ENCODE data around the gene WWC1. TPM values are rescaled to one million over a fixed set of nuclear protein-coding genes. Genes with fewer than 3 reads are reported as not detected.

Gene WWC1
- total RNA-seq, 1 donor from 2014 or later, result 0.52 TPM

GRCh38 chr5:168468836-168469235 lies 177.4 kb downstream of the WWC1 start:
- peaks cover 0 to 13% (median 12%) of the 10 kb centered on the region in 3 donors for H3K27me3 ChIP-seq (ENCODE audit: control insufficient read depth in 3 of 3, insufficient read depth in 3 of 3, low read length in 3 of 3)
- H3K4me3 ChIP-seq (ENCODE audit: low read length in 3 of 3), result no peak overlapping the region
- H3K9me3 ChIP-seq (ENCODE audit: control insufficient read depth in 3 of 3, low read length in 3 of 3), result no peaks in the 10 kb centered on the region
- H3K9ac ChIP-seq (ENCODE audit: low read depth in 1 of 3, low read length in 3 of 3), result no peak overlapping the region
- no peaks in the 10 kb centered on the region for H3K4me1 ChIP-seq (ENCODE audit: control insufficient read depth in 3 of 3, insufficient read depth in 3 of 3, low read length in 3 of 3)
- H3K36me3 ChIP-seq (ENCODE audit: control insufficient read depth in 3 of 3, insufficient read depth in 3 of 3, low read length in 3 of 3), result no peaks in the 10 kb centered on the region
- H3K27ac ChIP-seq (ENCODE audit: low read depth, low read length), result no peak overlapping the region

DNA sequence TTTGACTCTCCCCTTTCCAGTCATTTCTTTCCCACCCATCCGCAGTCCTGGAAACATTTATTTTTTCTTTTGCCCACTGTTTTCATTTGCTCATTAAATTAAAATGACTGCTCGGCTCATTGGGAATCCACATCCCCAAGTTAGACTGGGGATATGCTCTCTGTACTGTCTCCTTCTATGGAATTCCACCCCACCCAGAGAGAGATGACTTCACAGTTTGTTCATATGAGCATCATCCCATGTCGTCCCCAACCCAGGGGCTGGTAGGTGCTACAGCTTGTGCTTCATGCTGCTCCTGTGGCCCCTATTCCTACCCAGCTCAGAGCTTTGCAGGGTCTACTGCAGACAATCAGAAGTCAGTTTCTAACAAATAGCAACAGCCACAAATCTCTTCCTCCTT lies 178.4 kb downstream of the WWC1 start:
- H3K27me3 ChIP-seq (ENCODE audit: control insufficient read depth in 3 of 3, insufficient read depth in 3 of 3, low read length in 3 of 3), result peaks cover 0 to 11% (median 9%) of the 10 kb centered on the region in 3 donors
- no peak overlapping the region for H3K4me3 ChIP-seq (ENCODE audit: low read length in 3 of 3)
- no peaks in the 10 kb centered on the region for H3K36me3 ChIP-seq (ENCODE audit: control insufficient read depth in 3 of 3, insufficient read depth in 3 of 3, low read length in 3 of 3)
- H3K4me1 ChIP-seq (ENCODE audit: control insufficient read depth in 3 of 3, insufficient read depth in 3 of 3, low read length in 3 of 3), result no peaks in the 10 kb centered on the region
- no peak overlapping the region for H3K27ac ChIP-seq (ENCODE audit: low read depth, low read length)
- no peak overlapping the region for H3K9ac ChIP-seq (ENCODE audit: low read depth in 1 of 3, low read length in 3 of 3)
- H3K9me3 ChIP-seq (ENCODE audit: control insufficient read depth in 3 of 3, low read length in 3 of 3), result no peaks in the 10 kb centered on the region

DNA sequence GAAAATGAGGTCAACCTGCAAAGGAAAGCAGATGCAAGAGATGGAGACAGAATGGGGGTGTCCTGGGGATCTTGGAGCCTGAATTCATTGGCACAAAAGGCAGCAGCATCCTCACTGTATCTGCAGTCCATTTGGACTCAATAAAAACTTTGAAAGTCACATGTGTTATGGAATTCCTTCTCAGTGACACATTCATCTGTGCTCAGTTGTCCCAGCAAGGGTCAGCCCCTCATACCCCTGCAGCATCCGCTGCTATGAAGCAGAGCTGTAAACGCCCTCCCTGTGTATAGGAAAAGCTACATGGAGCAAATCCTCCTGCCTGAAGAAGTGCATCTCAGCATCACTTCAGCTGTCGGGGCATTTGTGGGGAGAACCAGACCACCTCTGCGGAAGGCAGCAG lies 180.3 kb downstream of the WWC1 start:
- no peak overlapping the region for H3K9ac ChIP-seq (ENCODE audit: low read depth in 1 of 3, low read length in 3 of 3)
- no peaks in the 10 kb centered on the region for H3K9me3 ChIP-seq (ENCODE audit: control insufficient read depth in 3 of 3, low read length in 3 of 3)
- H3K36me3 ChIP-seq (ENCODE audit: control insufficient read depth in 3 of 3, insufficient read depth in 3 of 3, low read length in 3 of 3), result no peaks in the 10 kb centered on the region
- H3K27me3 ChIP-seq (ENCODE audit: control insufficient read depth in 3 of 3, insufficient read depth in 3 of 3, low read length in 3 of 3), result peaks cover 0 to 11% (median 5%) of the 10 kb centered on the region in 3 donors
- H3K4me3 ChIP-seq (ENCODE audit: low read length in 3 of 3), result no peak overlapping the region
- no peaks in the 10 kb centered on the region for H3K4me1 ChIP-seq (ENCODE audit: control insufficient read depth in 3 of 3, insufficient read depth in 3 of 3, low read length in 3 of 3)
- H3K27ac ChIP-seq (ENCODE audit: low read depth, low read length), result no peak overlapping the region

GRCh38 chr5:168472329-168472728 lies 180.9 kb downstream of the WWC1 start:
- no peak overlapping the region for H3K9ac ChIP-seq (ENCODE audit: low read depth in 1 of 3, low read length in 3 of 3)
- no peak overlapping the region for H3K27ac ChIP-seq (ENCODE audit: low read depth, low read length)
- no peaks in the 10 kb centered on the region for H3K36me3 ChIP-seq (ENCODE audit: control insufficient read depth in 3 of 3, insufficient read depth in 3 of 3, low read length in 3 of 3)
- H3K4me1 ChIP-seq (ENCODE audit: control insufficient read depth in 3 of 3, insufficient read depth in 3 of 3, low read length in 3 of 3), result no peaks in the 10 kb centered on the region
- H3K4me3 ChIP-seq (ENCODE audit: low read length in 3 of 3), result no peak overlapping the region
- H3K27me3 ChIP-seq (ENCODE audit: control insufficient read depth in 3 of 3, insufficient read depth in 3 of 3, low read length in 3 of 3), result peaks cover 0 to 11% (median 5%) of the 10 kb centered on the region in 3 donors
- no peaks in the 10 kb centered on the region for H3K9me3 ChIP-seq (ENCODE audit: control insufficient read depth in 3 of 3, low read length in 3 of 3)

DNA sequence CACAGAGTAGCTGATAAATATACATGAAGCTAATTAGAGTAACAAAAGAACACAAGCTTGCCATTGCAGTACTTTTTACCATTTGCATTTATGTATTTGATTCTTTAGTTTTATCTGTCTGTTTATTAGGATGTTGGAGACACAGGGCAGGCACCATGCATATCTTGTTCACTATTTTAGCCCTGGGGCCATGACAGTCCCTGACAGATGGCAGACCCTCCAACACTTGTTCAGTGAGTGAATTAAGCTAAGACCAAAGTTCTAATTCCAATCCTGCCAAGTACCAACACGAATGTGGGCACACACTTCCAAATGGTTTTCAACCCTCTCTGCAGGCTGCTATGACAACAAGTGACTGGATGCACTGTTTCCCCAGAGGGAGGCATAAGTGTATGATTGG lies 182.9 kb downstream of the WWC1 start:
- Histone ChIP-seq H3K36me3 (ENCODE audit: control insufficient read depth in 3 of 3, insufficient read depth in 3 of 3, low read length in 3 of 3) (no peaks in the 10 kb centered on the region), H3K4me1 (ENCODE audit: control insufficient read depth in 3 of 3, insufficient read depth in 3 of 3, low read length in 3 of 3) (no peaks in the 10 kb centered on the region), H3K27ac (ENCODE audit: low read depth, low read length) (no peak overlapping the region), H3K9ac (ENCODE audit: low read depth in 1 of 3, low read length in 3 of 3) (no peak overlapping the region), H3K27me3 (ENCODE audit: control insufficient read depth in 3 of 3, insufficient read depth in 3 of 3, low read length in 3 of 3) (peaks cover 0 to 4% (median 0%) of the 10 kb centered on the region in 3 donors), H3K9me3 (ENCODE audit: control insufficient read depth in 3 of 3, low read length in 3 of 3) (no peaks in the 10 kb centered on the region), H3K4me3 (ENCODE audit: low read length in 3 of 3) (no peak overlapping the region)

DNA sequence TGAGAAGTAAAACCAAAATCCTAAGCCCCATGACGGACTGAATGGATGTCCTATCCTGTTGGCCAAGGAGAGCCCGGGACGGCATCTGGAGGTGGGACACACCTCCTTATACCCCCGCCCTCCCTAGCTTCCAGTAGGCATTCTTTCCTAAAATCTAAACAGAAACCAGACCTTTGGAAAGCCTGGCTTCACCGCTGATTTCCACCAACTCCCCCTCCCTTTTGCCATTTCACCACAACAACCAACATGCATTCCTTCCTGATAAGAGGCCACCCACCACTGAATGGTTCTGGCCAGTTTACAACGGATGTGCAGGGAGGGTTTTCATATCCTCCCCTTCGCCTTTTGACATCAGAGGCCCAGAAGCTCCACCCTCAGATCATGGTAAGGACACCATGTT lies 185.6 kb downstream of the WWC1 start:
- no peaks in the 10 kb centered on the region for H3K4me1 ChIP-seq (ENCODE audit: control insufficient read depth in 3 of 3, insufficient read depth in 3 of 3, low read length in 3 of 3)
- H3K9me3 ChIP-seq (ENCODE audit: control insufficient read depth in 3 of 3, low read length in 3 of 3), result no peaks in the 10 kb centered on the region
- no peaks in the 10 kb centered on the region for H3K27me3 ChIP-seq (ENCODE audit: control insufficient read depth in 3 of 3, insufficient read depth in 3 of 3, low read length in 3 of 3)
- no peaks in the 10 kb centered on the region for H3K36me3 ChIP-seq (ENCODE audit: control insufficient read depth in 3 of 3, insufficient read depth in 3 of 3, low read length in 3 of 3)
- no peak overlapping the region for H3K9ac ChIP-seq (ENCODE audit: low read depth in 1 of 3, low read length in 3 of 3)
- no peak overlapping the region for H3K4me3 ChIP-seq (ENCODE audit: low read length in 3 of 3)
- no peak overlapping the region for H3K27ac ChIP-seq (ENCODE audit: low read depth, low read length)

DNA sequence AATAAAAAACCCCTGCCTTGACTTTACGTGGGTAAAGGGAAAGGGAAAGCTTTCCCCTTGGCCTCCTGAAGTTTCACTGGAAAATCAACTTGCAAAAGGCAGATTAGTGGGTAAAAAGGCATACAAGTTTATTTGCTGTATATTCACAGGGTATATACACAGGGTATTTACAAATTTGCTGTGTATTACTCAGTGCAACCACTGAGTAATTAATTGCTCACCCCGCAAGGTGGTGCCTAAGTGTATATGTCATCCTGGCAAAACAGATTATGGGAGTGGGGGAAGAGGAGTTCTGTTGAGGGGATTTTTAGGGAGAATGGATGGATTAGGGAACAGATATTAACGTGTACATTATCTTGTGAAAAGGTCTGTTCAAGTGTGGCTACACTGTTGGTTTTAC lies 187.7 kb downstream of the WWC1 start:
- no peak overlapping the region for H3K4me3 ChIP-seq (ENCODE audit: low read length in 3 of 3)
- no peaks in the 10 kb centered on the region for H3K36me3 ChIP-seq (ENCODE audit: control insufficient read depth in 3 of 3, insufficient read depth in 3 of 3, low read length in 3 of 3)
- no peaks in the 10 kb centered on the region for H3K4me1 ChIP-seq (ENCODE audit: control insufficient read depth in 3 of 3, insufficient read depth in 3 of 3, low read length in 3 of 3)
- no peaks in the 10 kb centered on the region for H3K9me3 ChIP-seq (ENCODE audit: control insufficient read depth in 3 of 3, low read length in 3 of 3)
- no peaks in the 10 kb centered on the region for H3K27me3 ChIP-seq (ENCODE audit: control insufficient read depth in 3 of 3, insufficient read depth in 3 of 3, low read length in 3 of 3)
- no peak overlapping the region for H3K9ac ChIP-seq (ENCODE audit: low read depth in 1 of 3, low read length in 3 of 3)
- H3K27ac ChIP-seq (ENCODE audit: low read depth, low read length), result no peak overlapping the region

DNA sequence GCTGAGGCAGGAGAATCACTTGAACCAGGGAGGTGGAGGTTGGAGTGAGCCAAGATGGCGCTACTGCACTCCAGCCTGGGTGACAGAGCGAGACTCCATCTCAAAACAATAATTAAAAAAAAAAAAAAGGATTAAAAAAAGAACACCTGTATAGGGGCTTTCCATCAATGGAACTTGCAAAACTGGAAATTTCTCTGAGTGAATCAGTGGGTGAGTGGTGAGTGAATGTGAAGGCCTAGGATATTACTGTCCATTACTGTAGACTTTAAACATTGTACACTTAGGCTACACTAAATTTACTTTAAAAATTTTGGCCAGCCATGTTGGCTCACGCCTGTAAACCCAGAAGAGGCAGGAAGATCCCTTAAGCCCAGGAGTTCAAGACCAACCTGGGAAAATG lies 189.2 kb downstream of the WWC1 start:
- H3K4me3 ChIP-seq (ENCODE audit: low read length in 3 of 3), result no peak overlapping the region
- H3K9me3 ChIP-seq (ENCODE audit: control insufficient read depth in 3 of 3, low read length in 3 of 3), result no peaks in the 10 kb centered on the region
- H3K27me3 ChIP-seq (ENCODE audit: control insufficient read depth in 3 of 3, insufficient read depth in 3 of 3, low read length in 3 of 3), result no peaks in the 10 kb centered on the region
- H3K27ac ChIP-seq (ENCODE audit: low read depth, low read length), result no peak overlapping the region
- H3K4me1 ChIP-seq (ENCODE audit: control insufficient read depth in 3 of 3, insufficient read depth in 3 of 3, low read length in 3 of 3), result no peaks in the 10 kb centered on the region
- H3K36me3 ChIP-seq (ENCODE audit: control insufficient read depth in 3 of 3, insufficient read depth in 3 of 3, low read length in 3 of 3), result no peaks in the 10 kb centered on the region
- no peak overlapping the region for H3K9ac ChIP-seq (ENCODE audit: low read depth in 1 of 3, low read length in 3 of 3)

DNA sequence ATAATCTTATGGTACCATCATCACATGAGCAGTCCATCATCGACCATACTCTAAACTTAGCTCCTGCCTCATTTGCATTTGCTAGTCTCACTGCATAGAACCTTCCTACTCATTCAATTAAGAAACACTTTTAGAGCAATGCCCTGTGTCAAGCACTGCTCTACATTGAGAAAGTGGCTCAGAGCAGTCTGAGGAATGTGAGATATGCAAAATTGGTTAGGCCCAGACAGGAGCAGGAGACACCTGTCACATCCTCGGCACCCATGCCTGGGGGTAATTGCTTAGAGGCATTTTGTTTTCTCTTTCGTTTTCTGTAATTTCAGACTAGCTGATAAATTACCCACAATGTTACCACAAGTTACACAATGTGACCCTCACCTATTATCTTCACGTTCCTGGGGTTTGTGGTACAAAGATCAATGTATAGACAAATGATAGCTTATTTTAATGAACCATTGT lies 189.9 kb downstream of the WWC1 start:
- no peaks in the 10 kb centered on the region for H3K4me1 ChIP-seq (ENCODE audit: control insufficient read depth in 3 of 3, insufficient read depth in 3 of 3, low read length in 3 of 3)
- no peaks in the 10 kb centered on the region for H3K27me3 ChIP-seq (ENCODE audit: control insufficient read depth in 3 of 3, insufficient read depth in 3 of 3, low read length in 3 of 3)
- H3K4me3 ChIP-seq (ENCODE audit: low read length in 3 of 3), result no peak overlapping the region
- H3K27ac ChIP-seq (ENCODE audit: low read depth, low read length), result no peak overlapping the region
- no peak overlapping the region for H3K9ac ChIP-seq (ENCODE audit: low read depth in 1 of 3, low read length in 3 of 3)
- H3K9me3 ChIP-seq (ENCODE audit: control insufficient read depth in 3 of 3, low read length in 3 of 3), result no peaks in the 10 kb centered on the region
- peaks cover 0 to under 1% (median 0%) of the 10 kb centered on the region in 3 donors for H3K36me3 ChIP-seq (ENCODE audit: control insufficient read depth in 3 of 3, insufficient read depth in 3 of 3, low read length in 3 of 3)

- Histone ChIP-seq H3K36me3 (ENCODE audit: control insufficient read depth in 3 of 3, insufficient read depth in 3 of 3, low read length in 3 of 3) (peaks cover 0 to 5% (median 0%) of the 10 kb centered on the region in 3 donors), H3K4me1 (ENCODE audit: control insufficient read depth in 3 of 3, insufficient read depth in 3 of 3, low read length in 3 of 3) (peaks cover 2 to 7% (median 3%) of the 10 kb centered on the region in 3 donors), H3K9ac (ENCODE audit: low read depth in 1 of 3, low read length in 3 of 3) (no peak overlapping the region), H3K4me3 (ENCODE audit: low read length in 3 of 3) (no peak overlapping the region), H3K9me3 (ENCODE audit: control insufficient read depth in 3 of 3, low read length in 3 of 3) (no peaks in the 10 kb centered on the region), H3K27me3 (ENCODE audit: control insufficient read depth in 3 of 3, insufficient read depth in 3 of 3, low read length in 3 of 3) (no peaks in the 10 kb centered on the region), H3K27ac (ENCODE audit: low read depth, low read length) (no peak overlapping the region)
Observed at GRCh38 chr5:168482361-168482760, 190.9 kb downstream of the WWC1 start.

Measured in skeletal muscle tissue (tissue), 4 donors.